Stimulated activated memory B cell treated with anti-CD40 and anti-IgM and Interleukin-4, amounts not matched to agents 10 μg/mL and 1 μg/mL and 100 μg/mL, for 72 hours (primary cell): ENCODE measurements around the gene POLD2.

Experiments used
- ATAC-seq: fragments of 150-1000 bp; cut with Tn5 transposase; 2 replicates; pipeline ENCODE4 v1.10.0; 2021
- H3K27ac Mint-ChIP-seq: one replicate; pipeline ENCODE4 v1.8.0; 2022; ENCODE audit warnings: mild to moderate bottlenecking, mixed read lengths
- H3K27me3 Mint-ChIP-seq: one replicate; pipeline ENCODE4 v1.8.0; 2022; ENCODE audit warnings: mixed read lengths
- H3K36me3 Mint-ChIP-seq: one replicate; pipeline ENCODE4 v1.8.0; 2022; ENCODE audit warnings: mixed read lengths
- H3K4me1 Mint-ChIP-seq: one replicate; pipeline ENCODE4 v1.8.0; 2022; ENCODE audit warnings: mixed read lengths
- H3K4me3 Mint-ChIP-seq: one replicate; pipeline ENCODE4 v1.8.0; 2022; ENCODE audit warnings: mild to moderate bottlenecking, moderate library complexity, mixed read lengths
- H3K9me3 Mint-ChIP-seq: one replicate; pipeline ENCODE4 v1.8.0; 2022; ENCODE audit warnings: mixed read lengths

Gene POLD2

DNA sequence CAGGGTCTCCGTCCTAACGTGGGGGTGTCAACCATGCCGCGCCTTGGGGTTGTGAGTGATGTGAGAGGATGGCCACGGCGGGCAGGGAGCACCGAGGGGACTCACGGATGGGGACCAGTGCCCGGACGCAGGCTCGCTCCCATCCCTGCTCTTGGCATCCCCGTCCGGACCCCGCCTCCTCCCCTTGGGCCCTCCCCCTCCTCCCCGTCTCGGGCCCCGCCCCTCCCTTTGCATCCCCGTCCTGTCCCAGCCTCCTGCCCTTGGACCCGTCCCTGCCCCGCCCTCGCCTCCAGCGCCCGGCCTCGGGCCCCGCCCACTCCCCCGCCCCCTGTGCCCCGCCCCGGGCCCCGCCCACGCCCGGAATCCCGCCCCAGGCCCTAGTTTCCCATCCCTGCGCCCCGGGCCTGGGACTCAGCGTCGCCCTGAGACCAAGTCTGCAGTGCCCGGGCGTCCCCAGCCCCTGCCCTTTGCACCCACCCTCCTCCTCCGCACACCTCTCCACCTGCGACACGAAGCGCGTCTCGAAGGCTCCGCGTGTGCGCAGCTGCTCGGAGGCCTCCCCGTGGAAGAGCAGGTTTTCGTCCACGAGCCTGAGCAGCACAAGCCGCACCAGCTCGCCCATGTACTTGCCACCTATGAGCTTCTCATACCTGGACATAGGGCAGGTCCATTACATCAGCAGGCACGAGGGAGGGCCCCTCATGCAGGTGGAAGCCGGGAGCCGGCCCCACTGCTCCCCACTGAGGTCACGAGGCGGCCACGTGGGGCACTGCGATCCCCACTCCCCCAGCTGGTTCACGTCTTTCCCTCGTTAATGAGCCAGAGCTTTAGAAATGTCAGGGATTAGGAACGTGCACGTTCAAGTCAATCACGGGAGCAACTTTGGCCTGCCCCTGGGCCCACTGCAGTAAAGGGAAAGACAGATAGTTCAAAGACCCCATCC lies 22.9 kb upstream of the POLD2 start:
- H3K27ac Mint-ChIP-seq: no peak overlapping the region
- H3K27me3 Mint-ChIP-seq: peaks cover 13% of the 10 kb centered on the region
- no peaks in the 10 kb centered on the region for H3K9me3 Mint-ChIP-seq
- H3K4me3 Mint-ChIP-seq: peak overlapping the region; percentile 72
- peak; percentile 70 for ATAC-seq
- H3K36me3 Mint-ChIP-seq: no peaks in the 10 kb centered on the region
- H3K4me1 Mint-ChIP-seq: peaks cover 24% of the 10 kb centered on the region

DNA sequence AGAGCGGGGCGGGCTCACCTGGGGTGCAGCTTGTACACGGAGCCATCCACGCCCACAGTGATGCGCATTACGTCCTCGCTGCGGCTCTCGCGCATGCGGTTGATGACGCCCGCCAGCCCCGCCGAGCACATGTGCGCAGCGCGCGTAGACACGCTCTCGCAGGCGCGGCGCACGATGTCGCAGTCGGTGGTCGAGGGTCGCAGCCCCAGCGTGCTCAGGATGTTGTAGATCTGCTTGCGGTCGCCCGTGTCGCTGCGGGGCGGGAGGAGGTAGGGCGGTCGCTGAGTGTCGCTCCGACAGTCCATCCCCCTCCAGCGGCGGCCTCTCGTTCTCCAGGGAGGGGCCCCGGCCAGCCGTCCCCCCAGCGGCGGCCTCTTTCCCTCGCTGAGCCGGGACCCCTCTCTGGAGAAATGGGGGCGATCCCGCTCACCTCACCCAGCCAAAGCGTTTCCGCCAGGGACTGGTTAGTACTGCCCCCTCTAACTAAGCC lies 22.2 kb upstream of the POLD2 start:
- Mint-ChIP-seq H3K27me3 (peaks cover 13% of the 10 kb centered on the region), H3K9me3 (no peaks in the 10 kb centered on the region), H3K4me3 (peak overlapping the region; percentile 72), H3K4me1 (peaks cover 21% of the 10 kb centered on the region), H3K27ac (no peak overlapping the region), H3K36me3 (no peaks in the 10 kb centered on the region)
- ATAC-seq: peak; percentile 9

GRCh38 chr7:44144968-44145478 lies 21.7 kb upstream of the POLD2 start:
- Mint-ChIP-seq H3K4me1 (peaks cover 16% of the 10 kb centered on the region), H3K27ac (no peak overlapping the region), H3K9me3 (no peaks in the 10 kb centered on the region), H3K27me3 (peaks cover 17% of the 10 kb centered on the region), H3K36me3 (no peaks in the 10 kb centered on the region), H3K4me3 (peak overlapping the region; percentile 72)
- ATAC-seq: no peak

DNA sequence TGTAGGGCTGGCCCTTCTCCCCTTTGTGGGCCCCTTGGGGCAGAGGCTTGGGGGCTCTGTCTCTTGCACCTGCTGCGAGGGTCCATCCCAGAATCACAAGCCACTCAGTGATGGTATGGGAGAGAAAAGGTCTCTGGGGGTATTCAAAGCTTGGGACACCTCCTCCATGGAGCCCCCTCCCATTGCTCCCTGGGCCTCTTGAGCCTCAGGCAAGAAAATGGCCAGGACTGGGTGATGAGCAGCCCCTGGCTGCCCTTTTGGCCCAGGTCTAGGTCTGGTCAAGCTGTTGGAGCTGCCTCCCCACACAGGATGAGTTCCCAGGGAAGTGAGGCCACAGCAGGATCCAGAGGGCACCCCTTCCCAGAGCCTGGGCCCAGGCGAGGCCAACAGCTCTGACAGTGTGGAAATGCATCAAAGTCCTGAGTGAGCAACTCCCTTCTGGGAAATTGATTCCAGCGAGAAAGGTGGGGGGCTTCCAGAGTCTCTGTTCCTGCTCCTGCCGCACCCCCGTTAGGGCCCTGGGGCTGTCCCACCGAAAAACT lies 21.1 kb upstream of the POLD2 start:
- no peak overlapping the region for H3K4me3 Mint-ChIP-seq

GRCh38 chr7:44143646-44144250 lies 20.4 kb upstream of the POLD2 start:
- H3K4me1 Mint-ChIP-seq: peaks cover 15% of the 10 kb centered on the region

More for the DNA sequence above, 21.1 kb upstream of the POLD2 start:
- no peaks in the 10 kb centered on the region for H3K36me3 Mint-ChIP-seq
- ATAC-seq: no peak
- no peak overlapping the region for H3K27ac Mint-ChIP-seq
- peaks cover 22% of the 10 kb centered on the region for H3K27me3 Mint-ChIP-seq
- H3K4me1 Mint-ChIP-seq: peaks cover 15% of the 10 kb centered on the region
- H3K9me3 Mint-ChIP-seq: no peaks in the 10 kb centered on the region

GRCh38 chr7:44142028-44142427 lies 18.7 kb upstream of the POLD2 start:
- peaks cover 23% of the 10 kb centered on the region for H3K27me3 Mint-ChIP-seq
- no peak overlapping the region for H3K27ac Mint-ChIP-seq
- H3K4me1 Mint-ChIP-seq: peaks cover 15% of the 10 kb centered on the region
- H3K9me3 Mint-ChIP-seq: no peaks in the 10 kb centered on the region
- H3K4me3 Mint-ChIP-seq: no peak overlapping the region
- no peak for ATAC-seq
- no peaks in the 10 kb centered on the region for H3K36me3 Mint-ChIP-seq

More at GRCh38 chr7:44143646-44144250, 20.4 kb upstream of the POLD2 start:
- peaks cover 23% of the 10 kb centered on the region for H3K27me3 Mint-ChIP-seq
- no peak overlapping the region for H3K4me3 Mint-ChIP-seq
- no peak overlapping the region for H3K27ac Mint-ChIP-seq
- ATAC-seq: no peak
- no peaks in the 10 kb centered on the region for H3K36me3 Mint-ChIP-seq
- H3K9me3 Mint-ChIP-seq: no peaks in the 10 kb centered on the region

DNA sequence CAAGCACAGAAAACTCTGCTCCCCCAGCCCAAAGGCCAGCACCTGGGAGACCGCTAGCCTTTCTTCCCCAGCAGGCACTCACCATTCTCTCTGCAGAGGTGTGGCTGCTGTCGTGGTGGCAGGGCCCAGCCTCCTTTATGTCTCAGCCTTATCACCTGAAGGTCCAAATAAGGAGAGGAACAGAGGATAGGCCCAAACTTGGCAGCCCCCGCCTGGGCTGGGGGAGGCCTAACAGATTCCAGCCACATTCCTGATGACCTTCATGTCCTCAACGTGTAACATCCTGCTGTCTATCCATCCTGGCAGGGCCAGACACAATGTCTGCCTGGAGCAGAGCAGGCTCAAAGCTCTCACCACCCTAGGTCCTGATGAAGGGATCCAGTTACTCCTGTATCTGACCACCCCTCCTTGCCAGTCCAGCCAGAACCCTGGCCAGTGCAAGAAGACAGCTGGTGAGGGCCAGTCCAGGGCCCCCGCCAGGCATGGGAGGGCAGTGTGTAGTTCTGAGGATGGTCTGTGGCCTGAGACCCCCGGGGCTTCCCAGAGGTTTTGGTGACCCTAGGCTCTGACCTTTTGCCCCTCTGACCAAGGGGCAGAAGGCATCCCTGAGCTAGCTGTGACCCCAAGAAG lies 18.0 kb upstream of the POLD2 start, which contains the start of gene MYL7:
MYL7 (minus strand) TSS at position 112 of the 630 bp plus-strand sequence; CDS start at position 85, 27 bp downstream.
- no peak for ATAC-seq
- Mint-ChIP-seq H3K4me1 (peaks cover 12% of the 10 kb centered on the region), H3K36me3 (no peaks in the 10 kb centered on the region), H3K4me3 (no peak within 1 kb of the TSS), H3K27me3 (peaks cover 23% of the 10 kb centered on the region), H3K9me3 (no peaks in the 10 kb centered on the region), H3K27ac (no peak within 1 kb of the TSS)

DNA sequence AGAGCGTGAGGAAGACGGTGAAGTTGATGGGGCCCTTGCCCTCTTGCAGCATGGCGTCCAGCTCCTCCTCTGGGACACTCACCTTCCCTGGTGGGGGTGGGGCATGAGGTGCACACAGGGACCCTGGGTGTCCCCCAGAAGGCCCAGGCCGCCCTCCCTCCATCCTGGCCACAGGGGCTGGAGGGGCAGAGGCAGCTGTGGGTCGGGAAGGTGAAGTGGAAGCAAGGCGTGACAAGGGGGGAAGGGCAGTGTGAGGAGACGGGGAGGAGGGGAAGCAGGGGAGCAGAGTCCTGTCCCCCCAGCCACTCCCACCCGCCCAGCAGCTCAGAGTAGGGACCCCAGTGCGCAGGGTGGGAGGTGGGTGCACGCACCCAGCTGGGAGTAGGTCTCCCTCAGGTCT lies 17.0 kb upstream of the POLD2 start:
- no peak for ATAC-seq
- H3K36me3 Mint-ChIP-seq: no peaks in the 10 kb centered on the region
- H3K4me1 Mint-ChIP-seq: peaks cover 5% of the 10 kb centered on the region
- H3K27me3 Mint-ChIP-seq: peaks cover 18% of the 10 kb centered on the region
- no peaks in the 10 kb centered on the region for H3K9me3 Mint-ChIP-seq
- H3K27ac Mint-ChIP-seq: no peak overlapping the region
- no peak overlapping the region for H3K4me3 Mint-ChIP-seq

DNA sequence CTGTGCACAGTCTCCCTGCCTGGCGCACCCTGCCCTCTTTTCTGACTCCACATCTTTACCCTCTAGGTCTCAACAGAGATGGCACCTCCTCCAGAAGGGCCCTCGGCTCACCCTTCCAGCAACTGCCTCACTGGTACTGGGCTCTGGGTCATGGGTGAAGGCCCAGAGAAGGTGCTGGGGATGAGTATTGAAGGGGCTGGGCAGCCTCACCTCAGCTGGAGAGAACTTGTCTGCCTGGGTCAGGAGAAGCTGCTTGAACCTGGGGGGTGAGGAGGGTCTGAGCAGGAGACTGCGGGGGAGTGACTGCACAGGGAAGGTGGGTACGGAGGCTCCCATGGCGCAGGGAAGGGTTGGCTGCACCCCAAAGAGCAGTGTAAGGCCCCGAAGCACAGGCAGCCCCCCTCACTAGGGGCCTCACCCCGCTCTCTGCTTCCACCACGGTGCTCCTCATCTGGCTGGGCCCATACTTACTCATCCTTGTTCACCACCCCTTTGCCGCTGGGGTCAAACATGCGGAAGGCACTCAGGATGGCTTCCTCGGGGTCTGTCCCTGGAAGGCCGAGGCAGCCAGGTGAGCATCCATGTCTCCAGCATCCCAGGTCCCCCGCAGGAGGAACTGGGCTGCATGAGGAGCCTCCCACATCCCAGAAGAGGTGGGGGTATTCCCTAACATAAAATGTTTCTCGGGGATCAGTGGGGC lies 16.1 kb upstream of the POLD2 start:
- no peaks in the 10 kb centered on the region for H3K36me3 Mint-ChIP-seq
- peaks cover 10% of the 10 kb centered on the region for H3K27me3 Mint-ChIP-seq
- ATAC-seq: no peak
- H3K9me3 Mint-ChIP-seq: no peaks in the 10 kb centered on the region
- no peak overlapping the region for H3K4me3 Mint-ChIP-seq
- no peak overlapping the region for H3K27ac Mint-ChIP-seq
- no peaks in the 10 kb centered on the region for H3K4me1 Mint-ChIP-seq

GRCh38 chr7:44138698-44139097 lies 15.3 kb upstream of the POLD2 start:
- H3K27me3 Mint-ChIP-seq: peaks cover 10% of the 10 kb centered on the region
- ATAC-seq: no peak
- no peaks in the 10 kb centered on the region for H3K9me3 Mint-ChIP-seq

GRCh38 chr7:44136731-44137130 lies 13.4 kb upstream of the POLD2 start:
- no peaks in the 10 kb centered on the region for H3K9me3 Mint-ChIP-seq
- no peak overlapping the region for H3K4me3 Mint-ChIP-seq
- peaks cover 10% of the 10 kb centered on the region for H3K27me3 Mint-ChIP-seq
- ATAC-seq: no peak
- H3K36me3 Mint-ChIP-seq: no peaks in the 10 kb centered on the region
- H3K4me1 Mint-ChIP-seq: no peaks in the 10 kb centered on the region
- no peak overlapping the region for H3K27ac Mint-ChIP-seq

More at GRCh38 chr7:44138698-44139097, 15.3 kb upstream of the POLD2 start:
- H3K27ac Mint-ChIP-seq: no peak overlapping the region
- no peaks in the 10 kb centered on the region for H3K4me1 Mint-ChIP-seq
- no peak overlapping the region for H3K4me3 Mint-ChIP-seq
- H3K36me3 Mint-ChIP-seq: no peaks in the 10 kb centered on the region

GRCh38 chr7:44134943-44135628 lies 11.7 kb upstream of the POLD2 start:
- H3K9me3 Mint-ChIP-seq: no peaks in the 10 kb centered on the region
- H3K4me1 Mint-ChIP-seq: no peaks in the 10 kb centered on the region
- ATAC-seq: no peak
- H3K27ac Mint-ChIP-seq: no peak overlapping the region
- H3K27me3 Mint-ChIP-seq: peaks cover 7% of the 10 kb centered on the region
- H3K36me3 Mint-ChIP-seq: no peaks in the 10 kb centered on the region
- H3K4me3 Mint-ChIP-seq: no peak overlapping the region

GRCh38 chr7:44133295-44133694 lies 9.9 kb upstream of the POLD2 start:
- no peak overlapping the region for H3K4me3 Mint-ChIP-seq
- no peak for ATAC-seq
- no peaks in the 10 kb centered on the region for H3K36me3 Mint-ChIP-seq
- H3K27me3 Mint-ChIP-seq: no peaks in the 10 kb centered on the region
- H3K4me1 Mint-ChIP-seq: no peaks in the 10 kb centered on the region
- H3K9me3 Mint-ChIP-seq: no peaks in the 10 kb centered on the region
- no peak overlapping the region for H3K27ac Mint-ChIP-seq

DNA sequence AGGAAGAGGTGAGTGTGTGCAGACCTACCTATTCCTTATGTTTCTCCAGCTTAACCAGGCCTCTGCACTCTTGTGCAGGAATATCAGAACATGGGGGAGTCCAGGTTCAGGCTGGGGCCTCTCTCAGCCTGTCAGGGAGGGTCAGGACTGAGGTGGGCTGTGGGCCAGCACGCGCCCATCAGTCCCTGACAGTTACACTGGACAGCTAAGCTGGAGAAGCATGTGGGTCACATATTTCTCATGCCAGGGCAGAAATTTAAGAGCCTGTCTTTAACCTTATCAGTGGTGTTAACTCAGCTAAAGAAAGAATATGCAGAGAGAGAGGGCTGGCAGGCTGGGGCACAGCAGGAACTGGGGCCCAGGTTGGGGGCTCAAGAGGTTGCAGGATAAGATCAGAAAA lies 8.7 kb upstream of the POLD2 start:
- H3K27me3 Mint-ChIP-seq: no peaks in the 10 kb centered on the region
- no peak overlapping the region for H3K4me3 Mint-ChIP-seq
- peaks cover 5% of the 10 kb centered on the region for H3K36me3 Mint-ChIP-seq
- H3K4me1 Mint-ChIP-seq: peaks cover 6% of the 10 kb centered on the region
- no peak overlapping the region for H3K27ac Mint-ChIP-seq
- no peak for ATAC-seq
- H3K9me3 Mint-ChIP-seq: peaks cover 3% of the 10 kb centered on the region
